Sciatic nerve (tissue), 2 donors: ENCODE data around the gene SERPINA3. TPM values are rescaled to one million over a fixed set of nuclear protein-coding genes. Genes with fewer than 3 reads are reported as not detected.
"Not testable (repeated sequence)": the region's sequence is repeated elsewhere in the genome, so short reads cannot be mapped to it uniquely, and the experiment has no call there.

Source experiments
- ATAC-seq: fragments of 200-7000 bp; cut with Tn5 transposase; one replicate; pipeline ENCODE4 v1.9.1; 2020; ENCODE audit warnings: mild to moderate bottlenecking, moderate library complexity
- DNase-seq: peaks from one replicate; pipeline ENCODE4 v3.0.0-alpha.2; 2020; ENCODE audit warnings: low spot score
- intact Hi-C: fragments of 100-400 bp; cut with DNase I; formaldehyde crosslinking; loops from one replicate; pipeline ENCODE4 v1.14.2; 2022
- total RNA-seq: library from RNA; stranded (reverse); fragmentation: NEBNext Ultra II Directional; extraction: Animal tissue kit (Norgen Biotek cat#: 25700); gene quantifications from one replicate; pipeline ENCODE4 v1.2.1, GENCODE V29; 2021
- donor health status: DM: no; HTN: no; CAD: no.
- donor health status: DM: no; HTN: no; CAD: no.

The SERPINA3 gene
- total RNA-seq, 1 donor from 2014 or later: 77.1 TPM

GRCh38 chr14:94605361-94605760 lies 6.8 kb upstream of the SERPINA3 start:
- DNase-seq (no peak), ATAC-seq (no peak)
- intact Hi-C loops: no loop called here

GRCh38 chr14:94608966-94609365 lies 3.2 kb upstream of the SERPINA3 start:
- DNase-seq, ATAC-seq: not testable (repeated sequence)
- intact Hi-C loops: loop anchor here (1.0 kb wide), 1 partner anchor 14 kb away; no protein-coding TSS in a partner anchor

- no peak for ATAC-seq
- peak; percentile 18 for DNase-seq
- intact Hi-C loops: no loop called here
These were observed 1.0 kb upstream of the SERPINA3 start for GRCh38 chr14:94611179-94611578.

- peak; percentile 60 for DNase-seq
- peak; percentile 77 for ATAC-seq
- intact Hi-C loops: no loop called here
These were observed 676 bp downstream of the SERPINA3 start for GRCh38 chr14:94612580-94613554.

GRCh38 chr14:94613720-94614644 lies 1.8 kb downstream of the SERPINA3 start:
- DNase-seq (peak; percentile 37), ATAC-seq (no peak)
- intact Hi-C loops: no loop called here

GRCh38 chr14:94614802-94615201 lies 2.6 kb downstream of the SERPINA3 start:
- intact Hi-C loops: no loop called here
- ATAC-seq: no peak
- no peak for DNase-seq

GRCh38 chr14:94615254-94615653 lies 3.1 kb downstream of the SERPINA3 start:
- intact Hi-C loops: no loop called here
- ATAC-seq (no peak), DNase-seq (peak; percentile 32)

GRCh38 chr14:94615823-94616570 lies 3.8 kb downstream of the SERPINA3 start:
- no peak for ATAC-seq
- peak; percentile 33 for DNase-seq
- intact Hi-C loops: no loop called here

GRCh38 chr14:94617366-94617941 lies 5.3 kb downstream of the SERPINA3 start:
- DNase-seq (no peak), ATAC-seq (no peak)
- intact Hi-C loops: no loop called here

- intact Hi-C loops: no loop called here
- ATAC-seq: no peak
- no peak for DNase-seq
These were observed 6.0 kb downstream of the SERPINA3 start for GRCh38 chr14:94617988-94618822.

- no peak for DNase-seq
- intact Hi-C loops: no loop called here
- no peak for ATAC-seq
These were observed 7.1 kb downstream of the SERPINA3 start for GRCh38 chr14:94619297-94619696.

- ATAC-seq: no peak
- intact Hi-C loops: no loop called here
- DNase-seq: peak; percentile 42
These were observed 8.4 kb downstream of the SERPINA3 start for GRCh38 chr14:94620597-94620996.

- intact Hi-C loops: no loop called here
- ATAC-seq: no peak
- peak; percentile 53 for DNase-seq
These were observed 9.4 kb downstream of the SERPINA3 start for GRCh38 chr14:94621358-94622134.

GRCh38 chr14:94622653-94623421 lies 10.6 kb downstream of the SERPINA3 start:
- ATAC-seq: no peak
- peak; percentile 15 for DNase-seq
- intact Hi-C loops: loop anchor here (1.0 kb wide), 1 partner anchor 15 kb away; no protein-coding TSS in a partner anchor

GRCh38 chr14:94623422-94623809 lies 11.2 kb downstream of the SERPINA3 start:
- no peak for ATAC-seq
- DNase-seq: peak; percentile 21
- intact Hi-C loops: loop anchor here (1.0 kb wide), 1 partner anchor 15 kb away; no protein-coding TSS in a partner anchor
